ENCODE data around the gene BCAT1. TPM values are rescaled to one million over a fixed set of nuclear protein-coding genes. Genes with fewer than 3 reads are reported as not detected.

BCAT1 gene
- total and polyA plus RNA-seq, 2 donors (not counting 3 experiments of a cell fraction or from before 2014, with no cell fraction given) = 21.6 to 267 TPM

GRCh38 chr12:24905431-24905830 is 43.5 kb downstream of the BCAT1 start:
- no peak overlapping the region for H3K9ac ChIP-seq (replicated peaks; ENCODE audit: extremely low read depth, insufficient read depth, low read length)
- FAIRE-seq (no peak), DNase-seq (ENCODE audit: low read depth, low spot score) (no peak)
- H3K4me3 ChIP-seq (replicated peaks in 1 of 3; ENCODE audit: insufficient read depth in 1 of 3, low read depth in 1 of 3, low read length in 3 of 3) = no peak overlapping the region
- H3K9me1 ChIP-seq (replicated peaks; ENCODE audit: control insufficient read depth, extremely low read depth, insufficient read depth, low read length) = no peaks in the 10 kb centered on the region
- H3K4me2 ChIP-seq (ENCODE audit: insufficient read depth, low read length) = no peak overlapping the region
- TF ChIP-seq MYC (IDR thresholded peaks at IDR 0.05; ENCODE audit: low read depth, low read length) (no peak), POLR2AphosphoS5 (IDR thresholded peaks at IDR 0.05; ENCODE audit: insufficient read depth, low read depth, low read length) (no peak), GATA2 (IDR thresholded peaks at IDR 0.05; ENCODE audit: insufficient read depth, insufficient read length, low read depth, low read length) (no peak), FOS (IDR thresholded peaks at IDR 0.05; ENCODE audit: borderline replicate concordance, insufficient read depth, low read length) (no peak), POLR2A (IDR thresholded peaks at IDR 0.05; ENCODE audit: low read depth, low read length) (no peak), JUN (IDR thresholded peaks at IDR 0.05; ENCODE audit: borderline replicate concordance, insufficient read depth, insufficient read length, low read depth) (no peak), EZH2 (IDR thresholded peaks at IDR 0.05; ENCODE audit: borderline replicate concordance, low read depth, low read length, severe bottlenecking) (no peak), MAX (IDR thresholded peaks at IDR 0.05; ENCODE audit: insufficient read depth, insufficient read length) (no peak)
- TF ChIP-seq, protein P1, sequence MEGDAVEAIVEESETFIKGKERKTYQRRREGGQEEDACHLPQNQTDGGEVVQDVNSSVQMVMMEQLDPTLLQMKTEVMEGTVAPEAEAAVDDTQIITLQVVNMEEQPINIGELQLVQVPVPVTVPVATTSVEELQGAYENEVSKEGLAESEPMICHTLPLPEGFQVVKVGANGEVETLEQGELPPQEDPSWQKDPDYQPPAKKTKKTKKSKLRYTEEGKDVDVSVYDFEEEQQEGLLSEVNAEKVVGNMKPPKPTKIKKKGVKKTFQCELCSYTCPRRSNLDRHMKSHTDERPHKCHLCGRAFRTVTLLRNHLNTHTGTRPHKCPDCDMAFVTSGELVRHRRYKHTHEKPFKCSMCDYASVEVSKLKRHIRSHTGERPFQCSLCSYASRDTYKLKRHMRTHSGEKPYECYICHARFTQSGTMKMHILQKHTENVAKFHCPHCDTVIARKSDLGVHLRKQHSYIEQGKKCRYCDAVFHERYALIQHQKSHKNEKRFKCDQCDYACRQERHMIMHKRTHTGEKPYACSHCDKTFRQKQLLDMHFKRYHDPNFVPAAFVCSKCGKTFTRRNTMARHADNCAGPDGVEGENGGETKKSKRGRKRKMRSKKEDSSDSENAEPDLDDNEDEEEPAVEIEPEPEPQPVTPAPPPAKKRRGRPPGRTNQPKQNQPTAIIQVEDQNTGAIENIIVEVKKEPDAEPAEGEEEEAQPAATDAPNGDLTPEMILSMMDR (IDR thresholded peaks at IDR 0.05; ENCODE audit: extremely low read depth in 1 of 2, insufficient read depth in 1 of 2, low read depth in 1 of 2, low read length in 2 of 2) = no peak
- dilution Hi-C loops (cut with MboI; ENCODE audit: extremely low pct_ligation_motif_present, low sequenced_read_pairs) (no loop called here), intact Hi-C loops (cut with micrococcal nuclease) (no loop called here)
- H2AFZ ChIP-seq (ENCODE audit: low read depth, low read length) = no peak overlapping the region
- no peak overlapping the region for H3K27ac ChIP-seq (ENCODE audit: insufficient read depth, low read depth, low read length)
- ChIA-PET POLR2A (no interaction called here), CTCF (interaction anchor here (0.9 to 2.1 kb wide), 4 partner anchors 11 to 86 kb away, joined by 3 to 5 read pairs (median 4); no protein-coding TSS in a partner anchor)
- H3K27me3 ChIP-seq (ENCODE audit: control insufficient read depth in 2 of 2, insufficient read depth in 2 of 2, low read length in 2 of 2) = no peaks in the 10 kb centered on the region
- H3K4me1 ChIP-seq (ENCODE audit: control insufficient read depth, extremely low read depth, insufficient read depth, low read length) = peaks cover 48% of the 10 kb centered on the region
- H3K79me2 ChIP-seq (ENCODE audit: control insufficient read depth, insufficient read depth, low read length) = peaks cover 36% of the 10 kb centered on the region
- no peaks in the 10 kb centered on the region for H3K36me3 ChIP-seq (ENCODE audit: control insufficient read depth in 2 of 2, extremely low read depth in 1 of 2, insufficient read depth in 2 of 2, low read length in 2 of 2)
- BruUV-seq (replicated peaks) = no TSS peak
- H4K20me1 ChIP-seq (replicated peaks; ENCODE audit: control insufficient read depth, extremely low read depth, insufficient read depth, low read length) = no peaks in the 10 kb centered on the region
- no peaks in the 10 kb centered on the region for H3K9me3 ChIP-seq (replicated peaks; ENCODE audit: control insufficient read depth, insufficient read depth, low read length)
